HG03139 (cell line): Measurements from ENCODE around the gene HMCN1.

ENCODE experiments used
- ATAC-seq: cut with Tn5 transposase; IDR thresholded peaks from one replicate; pipeline ENCODE4 v1.9.1; 2021; ENCODE audit not compliant: unreplicated experiment

Gene HMCN1

DNA sequence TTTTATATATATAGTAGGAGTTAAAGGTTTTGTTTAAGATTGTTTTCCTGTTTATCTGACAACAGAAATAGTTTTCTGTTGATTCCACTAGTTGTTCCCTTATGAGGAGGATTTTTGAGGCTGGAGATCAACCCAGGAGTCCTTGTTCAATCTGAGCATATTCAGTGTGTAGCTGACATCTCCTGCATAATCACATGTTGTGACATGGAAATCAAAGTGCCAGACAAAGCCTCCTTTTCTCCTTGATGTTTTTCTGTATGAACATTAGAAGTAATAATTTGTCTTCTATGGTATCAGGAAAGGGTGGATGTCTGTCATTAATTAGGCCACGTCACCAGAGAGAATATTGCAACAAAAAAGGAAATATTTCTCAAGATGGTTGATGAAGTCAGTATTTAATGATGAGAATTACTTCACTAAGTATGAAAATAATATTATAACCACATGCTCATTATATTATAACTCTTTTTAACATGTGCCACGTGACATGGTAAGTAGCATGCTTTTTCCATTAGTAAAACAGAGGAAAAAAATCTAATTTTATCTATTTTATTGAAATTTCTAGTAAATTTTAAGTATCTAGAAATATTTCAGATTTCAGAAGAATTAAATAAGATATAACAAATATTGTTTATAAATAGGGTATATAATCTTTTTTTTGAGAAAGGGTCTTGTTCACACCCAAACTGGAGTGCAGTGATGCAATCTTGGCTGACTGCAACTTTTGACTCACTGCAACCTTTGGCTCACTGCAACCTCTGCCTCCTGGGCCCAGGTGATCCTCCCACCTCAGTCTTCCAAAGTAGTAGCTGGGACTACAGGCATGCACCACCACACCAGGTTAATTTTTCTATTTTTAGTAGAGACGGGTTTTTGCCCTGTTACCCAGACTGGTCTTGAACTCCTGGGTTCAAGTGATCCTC, 223.5 kb downstream of the HMCN1 start:
- no peak for ATAC-seq

DNA sequence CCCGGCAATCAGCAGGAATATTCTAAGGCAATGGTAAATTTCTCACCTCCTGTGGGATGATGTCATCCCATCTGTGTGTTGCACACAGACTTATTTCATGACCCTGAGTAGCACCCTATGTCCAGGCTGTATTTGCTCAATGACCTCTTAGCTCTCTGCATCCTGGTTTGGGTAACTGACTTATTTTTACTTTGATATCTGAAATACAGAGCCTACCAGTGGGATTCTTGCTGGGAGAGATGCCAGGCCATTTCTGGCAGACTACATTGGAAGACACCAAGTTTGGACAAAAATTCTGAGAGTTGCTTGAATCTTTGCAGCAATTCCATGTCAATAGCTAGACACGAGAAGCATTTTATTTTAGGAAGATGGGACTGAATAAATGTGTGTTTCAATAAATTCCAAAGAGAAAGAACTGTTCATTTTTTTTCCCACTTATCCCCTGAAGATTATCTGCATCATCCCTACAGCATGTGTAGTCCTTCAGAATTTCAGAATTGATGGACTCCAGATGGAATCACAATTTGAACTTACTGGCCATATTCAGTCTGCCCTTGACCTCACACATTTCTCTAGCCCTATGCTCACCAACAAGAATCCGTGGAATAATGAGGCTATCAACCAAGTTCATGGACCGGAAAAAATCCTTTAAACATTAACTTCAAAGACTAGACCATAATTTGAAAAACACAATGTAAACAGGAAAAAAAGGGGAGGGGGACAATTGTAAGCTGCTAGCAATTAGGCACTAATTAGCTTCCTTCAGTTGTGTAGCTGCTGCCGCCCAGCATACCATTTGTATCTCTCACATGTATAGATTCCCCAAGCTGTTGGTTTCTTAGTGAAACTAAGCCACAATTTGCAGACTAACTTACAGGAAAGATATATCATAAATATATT, 226.5 kb downstream of the HMCN1 start:
- no peak for ATAC-seq

DNA sequence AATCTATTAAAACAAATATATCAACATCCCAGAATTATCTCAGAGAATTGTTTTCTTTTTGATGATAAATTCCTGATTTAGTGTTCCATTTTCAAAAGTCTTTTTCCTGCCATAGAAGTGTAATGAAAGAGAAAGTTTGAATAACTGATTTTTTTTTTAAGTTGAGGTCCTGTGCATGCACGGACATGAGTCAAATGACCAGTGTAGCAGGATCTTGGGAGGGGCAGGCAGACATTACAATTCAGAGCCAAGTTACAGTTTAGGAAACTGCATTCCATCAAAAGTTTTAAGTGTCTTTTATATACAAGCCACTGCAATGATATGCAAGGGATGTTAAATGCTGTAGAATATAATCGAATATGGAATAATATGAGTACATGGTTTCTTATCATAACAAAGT, 227.5 kb downstream of the HMCN1 start:
- no peak for ATAC-seq

- no peak for ATAC-seq
These were observed 230.8 kb downstream of the HMCN1 start for GRCh38 chr1:185964946-185965345.

DNA sequence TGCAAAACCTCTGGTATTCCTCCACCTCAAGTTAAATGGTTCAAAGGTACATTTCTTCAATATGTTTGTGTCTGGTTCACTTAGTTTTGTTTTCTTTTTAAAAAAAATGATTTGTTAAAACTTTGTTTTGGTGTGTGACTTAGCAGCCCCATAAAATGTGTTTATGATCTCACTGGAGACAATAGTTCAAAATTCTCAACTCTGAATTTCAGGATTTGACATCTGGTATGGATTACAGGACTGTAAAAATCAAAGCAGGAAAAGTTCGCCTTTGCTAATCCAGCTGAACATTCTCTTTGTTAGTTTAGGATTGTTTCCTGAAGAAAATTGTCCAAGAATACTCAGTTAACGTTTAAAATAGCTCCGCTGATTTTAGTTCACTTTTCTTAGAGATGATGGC, 231.7 kb downstream of the HMCN1 start:
- no peak for ATAC-seq

- no peak for ATAC-seq
These were observed 232.3 kb downstream of the HMCN1 start for GRCh38 chr1:185966471-185966870.

GRCh38 chr1:185969028-185969427, 234.8 kb downstream of the HMCN1 start:
- ATAC-seq, result no peak

GRCh38 chr1:185969524-185969991, 235.4 kb downstream of the HMCN1 start:
- no peak for ATAC-seq

- no peak for ATAC-seq
These were observed 237.5 kb downstream of the HMCN1 start for GRCh38 chr1:185971688-185972087.

DNA sequence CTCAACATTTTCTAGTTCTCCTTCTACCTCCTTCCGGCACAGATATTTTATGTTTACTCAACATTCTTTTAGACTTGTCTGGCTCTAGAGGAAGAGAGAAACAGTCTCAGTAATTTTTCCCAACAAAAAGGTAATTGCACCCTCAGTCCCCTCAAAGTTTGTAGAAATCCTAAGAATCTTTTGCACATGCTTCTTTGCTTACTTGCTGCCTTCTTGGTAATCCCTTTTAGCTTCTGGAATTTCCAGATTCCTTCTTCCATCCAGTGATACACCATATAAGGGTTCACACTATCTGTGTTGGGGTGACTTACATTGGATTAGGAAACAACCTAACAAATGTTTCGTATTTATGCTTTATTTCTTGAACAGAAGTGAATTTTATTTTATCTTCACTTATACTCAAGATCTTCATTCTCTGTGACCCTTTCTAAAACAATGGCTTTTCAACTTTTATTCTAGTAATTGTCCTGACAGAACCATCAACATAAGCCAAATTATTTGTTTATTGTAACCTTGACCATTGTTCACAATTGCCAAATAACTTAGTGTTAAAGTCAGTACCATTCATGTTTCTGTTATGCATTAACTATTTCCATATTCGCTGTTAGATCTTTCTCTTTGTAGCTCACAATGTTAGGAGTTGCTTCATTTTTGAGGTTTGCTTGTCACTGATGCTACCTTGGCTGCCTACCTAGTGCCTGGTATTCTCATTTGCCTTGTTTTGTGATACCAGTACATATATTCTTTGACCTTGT, 238.1 kb downstream of the HMCN1 start:
- ATAC-seq, result no peak

DNA sequence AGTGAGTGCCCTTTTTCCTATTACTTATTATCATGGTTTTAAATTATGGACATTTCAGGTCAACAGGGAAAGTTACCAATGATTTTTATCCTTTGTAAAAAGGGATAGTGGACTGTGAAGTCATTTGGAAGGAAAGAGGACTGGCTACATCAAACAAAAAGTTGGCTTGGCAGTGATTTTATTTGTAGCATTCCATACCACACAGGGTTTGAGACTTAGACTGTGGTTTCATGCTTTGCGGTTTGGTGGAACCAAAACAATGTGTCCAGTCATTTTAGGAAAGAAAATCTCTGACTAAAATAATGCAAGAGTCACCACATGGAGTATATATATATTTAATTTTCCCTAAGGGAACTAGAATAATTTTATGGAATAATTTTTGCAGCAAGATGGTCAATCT, 239.5 kb downstream of the HMCN1 start:
- no peak for ATAC-seq

DNA sequence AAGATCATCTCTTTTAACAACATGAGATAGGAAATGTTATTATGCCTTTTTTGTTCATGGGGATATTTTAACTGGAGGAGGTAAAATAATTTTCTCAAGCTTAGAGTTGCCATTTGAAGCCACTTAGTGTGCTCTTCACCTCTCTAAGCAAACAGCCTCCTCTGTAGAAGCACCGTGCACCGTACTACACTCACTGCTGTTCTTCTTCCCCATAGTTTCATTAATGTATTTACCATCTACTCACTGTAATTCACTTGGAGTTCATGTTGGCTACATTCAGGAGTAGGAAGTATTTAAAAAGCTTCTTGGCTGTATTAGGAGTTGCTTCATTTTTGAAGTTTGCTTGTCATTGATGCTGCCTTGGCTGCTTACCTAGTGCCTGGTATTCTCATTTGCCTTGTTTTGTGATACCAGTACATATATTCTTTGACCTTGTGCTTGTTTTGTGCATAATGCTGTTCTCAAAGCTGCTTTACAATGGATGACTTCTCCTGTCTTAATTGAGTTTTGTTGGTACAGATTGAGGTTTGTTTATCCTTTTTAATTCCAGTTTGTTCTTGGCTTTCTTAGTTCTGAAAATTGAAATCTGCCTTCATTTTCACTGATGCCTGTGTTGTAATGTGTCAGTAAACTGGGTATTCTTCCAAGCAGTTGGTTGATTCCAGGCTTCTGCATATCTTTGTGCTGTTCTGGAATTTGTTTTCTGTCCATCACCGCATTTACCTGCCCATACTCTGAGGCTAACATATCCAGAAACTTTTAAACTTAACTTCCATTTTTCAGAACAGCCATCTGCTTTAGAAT, 240.4 kb downstream of the HMCN1 start:
- ATAC-seq, result no peak

DNA sequence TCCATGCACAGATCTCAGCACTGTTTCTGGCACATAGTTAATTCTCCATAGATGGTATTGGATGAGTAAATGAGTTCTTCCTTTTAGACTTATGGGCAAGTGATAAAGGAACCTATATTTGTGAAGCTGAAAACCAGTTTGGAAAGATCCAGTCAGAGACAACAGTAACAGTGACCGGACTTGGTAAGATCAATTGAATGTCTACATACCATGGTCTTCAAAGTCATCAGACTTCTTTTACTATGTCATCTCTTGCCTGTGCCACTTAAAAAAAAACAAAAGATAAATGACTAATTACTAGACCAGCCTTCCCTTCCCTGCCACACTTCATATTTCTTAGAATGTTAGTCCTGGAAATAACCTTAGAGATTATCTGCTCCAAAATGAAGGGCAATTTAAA, 246.7 kb downstream of the HMCN1 start:
- no peak for ATAC-seq

DNA sequence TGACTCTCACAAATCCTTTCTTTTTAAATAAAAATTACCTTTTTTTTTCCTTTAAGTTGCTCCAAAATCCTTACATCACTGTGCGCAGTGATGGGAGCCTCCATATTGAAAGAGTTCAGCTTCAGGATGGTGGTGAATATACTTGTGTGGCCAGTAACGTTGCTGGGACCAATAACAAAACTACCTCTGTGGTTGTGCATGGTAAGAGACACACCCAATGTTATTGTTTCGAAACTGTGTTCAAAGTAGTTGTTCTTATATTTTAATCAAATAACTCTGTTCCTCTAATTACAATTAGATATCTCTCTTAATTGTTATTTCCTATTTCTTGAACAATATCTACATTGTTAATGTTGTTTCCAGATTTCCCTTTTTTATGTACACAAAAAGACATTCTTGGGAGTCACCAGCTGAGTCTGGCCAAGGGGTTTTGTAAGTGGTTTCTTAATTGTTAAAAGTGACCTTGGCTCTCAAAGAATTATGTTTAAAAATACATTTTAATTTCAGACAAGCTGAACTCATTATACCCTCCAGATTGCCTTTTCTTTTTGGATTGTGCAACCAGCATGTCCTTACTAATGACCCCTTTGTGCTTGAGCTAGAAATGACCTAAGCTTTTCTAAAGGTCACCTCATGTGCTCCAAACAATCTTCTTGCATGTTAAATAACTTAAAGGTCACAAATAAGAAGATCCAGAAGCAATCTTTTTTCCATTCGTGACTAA, 250.1 kb downstream of the HMCN1 start:
- no peak for ATAC-seq

GRCh38 chr1:185987611-185988321, 253.6 kb downstream of the HMCN1 start:
- ATAC-seq, result peak; percentile 49

- no peak for ATAC-seq
These were observed 256.4 kb downstream of the HMCN1 start for GRCh38 chr1:185990565-185990964.

- ATAC-seq, result no peak
These were observed 257.1 kb downstream of the HMCN1 start for GRCh38 chr1:185991266-185991665.

DNA sequence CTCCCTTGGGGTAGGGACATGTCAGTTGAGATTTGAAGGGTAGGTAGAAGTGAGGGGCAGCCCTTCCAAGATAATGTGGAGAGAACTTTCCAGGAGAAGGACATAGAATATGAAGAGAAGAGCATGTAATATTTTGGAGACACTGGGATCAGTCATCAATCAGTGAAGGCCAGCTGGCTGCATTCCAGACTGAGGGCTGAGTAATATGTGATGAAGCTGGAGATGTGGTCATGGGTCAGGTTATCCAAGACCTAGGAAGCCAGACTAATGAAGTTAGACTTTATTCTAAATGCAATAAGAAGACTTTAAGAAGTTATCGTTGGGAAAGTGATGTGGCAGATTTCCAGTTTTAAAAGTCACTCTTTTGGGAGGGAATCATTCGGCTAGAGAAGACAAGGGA, 262.0 kb downstream of the HMCN1 start:
- ATAC-seq, result no peak

DNA sequence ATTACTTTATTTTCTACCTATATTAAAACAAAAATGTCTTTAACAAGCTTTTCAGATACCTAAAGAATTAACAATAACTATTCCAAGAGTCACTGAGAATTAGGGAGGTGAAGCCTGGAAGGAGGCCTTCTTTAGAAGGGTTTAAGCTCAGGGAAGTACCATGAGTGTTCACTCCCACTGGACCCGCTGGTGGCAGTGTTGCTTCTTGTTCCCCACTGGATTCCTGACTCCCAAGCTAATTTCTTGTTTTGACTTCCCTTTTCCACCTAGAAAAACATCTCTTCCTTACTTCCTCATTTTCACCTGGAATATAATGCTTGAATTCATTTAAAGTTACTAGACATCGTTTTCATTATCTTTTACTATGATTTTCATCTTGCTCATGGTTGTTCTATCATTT, 264.2 kb downstream of the HMCN1 start:
- ATAC-seq, result no peak
